GM10248 (cell line): ENCODE results near the gene CNTNAP2.

Experiments used
- CTCF ChIA-PET: fragments of 300-600 bp; sonication (Branson Sonifier 250); formaldehyde crosslinking; extraction: SDS; loops from one replicate; lab custom pipeline; 2021; ENCODE audit warnings: antibody characterized with exemption; lab: Yijun Ruan, JAX
- POLR2A ChIA-PET: fragments of 350-650 bp; sonication (Branson Sonifier 250); formaldehyde crosslinking; extraction: SDS; loops from one replicate; lab custom pipeline; 2020; ENCODE audit warnings: antibody characterized with exemption; lab: Yijun Ruan, JAX
- DNase-seq: peaks from one replicate; pipeline ENCODE4 v3.0.0; 2012; ENCODE audit errors: extremely low spot score
- CTCF ChIP-seq: IDR thresholded peaks from 2 replicates; pipeline ENCODE4 v1.5.1; 2012; ENCODE audit warnings: mild to moderate bottlenecking, low read depth; ENCODE audit errors: extremely low read depth, missing control alignments, control extremely low read depth

CNTNAP2 gene

GRCh38 chr7:147804032-147804431, 1687.4 kb downstream of the CNTNAP2 start:
- DNase-seq: no peak
- POLR2A ChIA-PET: no interaction called here
- no peak for TF ChIP-seq CTCF
- CTCF ChIA-PET: no interaction called here

DNA sequence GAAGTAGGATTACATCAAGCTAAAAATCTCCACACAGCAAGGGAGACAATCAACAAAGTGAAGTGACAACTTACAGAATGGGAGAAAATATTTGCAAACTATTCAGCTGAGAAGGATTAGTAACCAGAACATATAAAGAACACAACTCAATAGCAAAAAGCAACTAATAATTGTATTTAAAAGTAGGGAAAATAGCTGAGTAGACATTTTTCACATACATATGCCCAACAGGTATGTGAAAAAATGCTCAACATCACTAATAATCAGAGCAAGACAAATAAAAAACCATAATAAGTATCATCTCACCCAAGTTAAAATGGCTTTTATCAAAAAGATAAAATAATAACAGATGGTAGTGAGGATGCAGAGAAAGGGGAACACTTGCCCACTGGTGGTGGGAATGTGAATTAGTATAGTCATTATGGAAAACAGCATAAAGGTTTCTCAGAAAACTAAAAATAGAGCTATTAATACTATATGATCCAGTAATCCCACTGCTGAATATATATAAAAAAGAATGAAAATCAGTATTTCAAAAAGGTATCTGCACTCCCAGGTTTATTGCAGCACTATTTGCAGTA, 1689.5 kb downstream of the CNTNAP2 start:
- TF ChIP-seq CTCF: no peak
- CTCF ChIA-PET: interaction anchor here (0.8 to 2.5 kb wide), 5 partner anchors 8 to 42 kb away, joined by 3 to 9 read pairs (median 3); no protein-coding TSS in a partner anchor
- POLR2A ChIA-PET: no interaction called here
- no peak for DNase-seq

DNA sequence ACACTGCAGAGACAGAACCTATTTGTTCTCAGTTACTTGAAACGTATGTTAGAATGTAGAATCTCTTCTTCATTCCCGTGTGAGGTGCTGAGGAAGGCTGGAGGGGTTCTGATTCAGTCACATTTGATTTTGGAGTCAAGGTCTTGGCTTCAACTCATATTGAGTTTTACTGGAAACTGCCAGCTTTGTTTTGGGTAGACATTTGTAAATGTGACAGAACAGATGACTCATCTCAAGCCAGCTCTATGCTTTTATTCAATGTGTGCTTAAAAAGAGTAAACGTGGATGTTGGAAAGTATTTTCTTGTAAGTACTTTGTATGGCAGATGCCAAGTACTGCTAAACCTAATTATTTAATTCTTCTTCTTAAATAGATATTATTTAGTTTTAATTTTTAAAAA, 1693.2 kb downstream of the CNTNAP2 start:
- DNase-seq: no peak
- no peak for TF ChIP-seq CTCF
- CTCF ChIA-PET: no interaction called here
- POLR2A ChIA-PET: no interaction called here

DNA sequence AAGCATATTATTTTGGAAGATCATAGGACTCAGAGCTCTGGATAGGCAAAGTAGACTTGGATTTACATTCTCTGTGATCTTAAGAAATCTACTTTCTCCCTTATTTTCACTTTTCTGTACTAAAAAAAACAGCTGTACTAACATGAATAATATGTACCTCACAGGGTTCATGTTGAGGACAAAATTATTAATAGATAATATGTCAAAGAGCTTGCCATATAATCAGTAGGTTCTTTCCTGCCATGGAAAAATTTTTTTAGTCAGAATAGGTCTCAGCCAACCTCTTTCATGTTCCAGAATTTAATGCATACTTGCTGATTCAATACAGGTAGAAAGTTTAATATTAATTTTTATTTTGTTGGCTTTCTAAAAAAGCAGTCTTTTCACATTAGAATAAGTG, 1693.7 kb downstream of the CNTNAP2 start:
- TF ChIP-seq CTCF: no peak
- POLR2A ChIA-PET: no interaction called here
- CTCF ChIA-PET: no interaction called here
- no peak for DNase-seq

DNA sequence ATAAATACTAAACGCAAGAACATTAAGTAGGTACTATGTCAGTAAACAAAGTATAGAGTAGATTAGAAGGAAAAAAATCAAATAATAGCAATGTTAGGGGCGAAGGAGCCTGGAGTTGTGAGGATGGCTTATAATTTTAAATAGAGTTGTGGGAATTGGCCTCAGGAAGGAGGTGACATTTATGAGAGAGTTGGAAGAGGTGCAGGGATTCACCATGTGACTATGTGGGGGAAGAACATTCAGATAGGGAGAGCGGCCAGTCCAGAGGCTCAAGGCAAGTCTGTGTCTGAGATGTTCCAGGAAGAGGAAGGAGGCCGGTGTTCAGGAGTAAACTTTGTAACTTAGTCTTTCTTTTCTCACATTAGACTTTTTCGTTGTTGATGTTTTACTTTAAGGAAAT, 1695.3 kb downstream of the CNTNAP2 start:
- ChIA-PET CTCF (no interaction called here), POLR2A (no interaction called here)
- no peak for TF ChIP-seq CTCF
- DNase-seq: no peak

GRCh38 chr7:147813316-147813715, 1696.7 kb downstream of the CNTNAP2 start:
- CTCF ChIA-PET: interaction anchor here (2.1 kb wide), 1 partner anchor 8 kb away, joined by 9 read pairs; no protein-coding TSS in a partner anchor
- POLR2A ChIA-PET: no interaction called here
- no peak for TF ChIP-seq CTCF
- no peak for DNase-seq
